Measurements from ENCODE around the gene XPNPEP1. TPM values are rescaled to one million over a fixed set of nuclear protein-coding genes. Genes with fewer than 3 reads are reported as not detected.

Gene XPNPEP1
- total RNA-seq, 2 experiments from 2014 or later, result 83.2 to 87.3 TPM

DNA sequence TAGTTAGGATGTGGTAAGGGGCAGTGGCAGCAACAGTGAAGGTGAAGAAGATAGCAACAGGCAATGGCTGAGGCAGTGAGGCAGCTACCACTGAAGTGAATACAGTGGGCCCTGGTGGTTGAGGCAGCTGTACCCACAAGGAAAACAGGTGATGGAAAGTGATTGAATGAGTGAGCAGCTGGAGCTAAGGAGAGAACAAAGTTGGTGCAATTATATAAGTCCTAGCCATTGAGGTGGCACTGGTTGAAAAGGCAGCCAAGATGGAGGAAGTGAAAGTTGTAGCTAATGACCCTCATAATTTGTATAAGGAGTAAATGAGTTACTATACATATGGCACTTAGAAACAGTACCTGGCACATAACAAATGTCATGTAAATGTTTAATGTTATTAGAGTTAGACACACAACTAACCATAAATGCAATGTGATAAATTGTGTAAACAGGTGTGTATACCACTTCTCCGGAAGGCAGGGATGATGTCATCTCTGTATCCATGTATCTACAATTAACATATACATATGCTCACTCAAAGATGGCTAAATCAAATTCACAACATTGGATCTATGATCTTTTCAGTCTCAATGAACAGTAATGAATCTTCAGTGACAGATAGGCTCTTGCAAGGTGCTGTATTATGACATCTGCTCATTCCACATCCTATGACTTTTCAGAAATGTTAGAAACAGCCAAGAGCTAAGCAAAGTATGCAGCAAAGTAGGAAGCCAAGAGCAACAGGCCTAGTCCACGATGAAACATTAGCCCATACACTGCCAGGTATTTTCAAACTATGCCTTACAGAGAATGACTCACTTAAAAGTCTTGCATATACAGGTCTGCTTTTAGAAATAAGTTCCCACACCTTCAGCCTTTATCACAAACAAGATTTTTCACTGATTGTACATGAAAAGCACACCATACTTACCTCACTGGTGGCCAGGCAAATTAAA is 10.7 kb downstream of the XPNPEP1 start:
- Mint-ChIP-seq H3K27me3 (no peaks in the 10 kb centered on the region), H3K9me3 (peaks cover 8% of the 10 kb centered on the region), H3K36me3 (ENCODE audit: low read depth) (peaks cover 80% of the 10 kb centered on the region), H3K4me1 (peaks cover 80% of the 10 kb centered on the region), H3K27ac (peak overlapping the region; percentile 12), H3K4me3 (no peak overlapping the region)
- DNase-seq, result no peak
- ChIA-PET CTCF (interaction anchor here (0.5 to 1.5 kb wide), 5 partner anchors 16 to 225 kb away, joined by 3 to 6 read pairs (median 3); no protein-coding TSS in a partner anchor), POLR2A (no interaction called here)

DNA sequence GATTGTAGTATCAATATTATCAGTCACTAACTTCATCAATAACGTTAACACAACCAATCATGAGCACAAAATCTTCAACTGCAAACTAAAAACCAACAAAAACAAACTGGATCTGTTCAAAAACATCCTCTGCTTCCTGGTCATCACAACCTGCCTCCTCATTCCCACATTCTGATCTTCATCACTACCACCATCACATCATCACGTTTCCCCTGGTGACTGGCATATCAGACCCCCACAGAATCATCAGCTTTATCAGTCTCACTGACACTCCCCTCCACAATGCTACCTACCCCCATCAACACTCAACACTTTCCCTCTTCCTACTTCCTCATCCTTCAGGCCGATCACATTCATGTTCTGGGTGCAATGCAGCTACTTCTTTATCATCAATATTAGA is 11.4 kb downstream of the XPNPEP1 start:
- DNase-seq, result no peak
- H3K4me1 Mint-ChIP-seq, result peaks cover 77% of the 10 kb centered on the region
- H3K27ac Mint-ChIP-seq, result peak overlapping the region; percentile 4
- H3K36me3 Mint-ChIP-seq (ENCODE audit: low read depth), result peaks cover 82% of the 10 kb centered on the region
- peaks cover 8% of the 10 kb centered on the region for H3K9me3 Mint-ChIP-seq
- no peaks in the 10 kb centered on the region for H3K27me3 Mint-ChIP-seq
- H3K4me3 Mint-ChIP-seq, result no peak overlapping the region
- CTCF ChIA-PET, result interaction anchor here (0.5 to 2.7 kb wide), 3 partner anchors 13 to 53 kb away, joined by 3 to 9 read pairs (median 6); no protein-coding TSS in a partner anchor
- POLR2A ChIA-PET, result no interaction called here

DNA sequence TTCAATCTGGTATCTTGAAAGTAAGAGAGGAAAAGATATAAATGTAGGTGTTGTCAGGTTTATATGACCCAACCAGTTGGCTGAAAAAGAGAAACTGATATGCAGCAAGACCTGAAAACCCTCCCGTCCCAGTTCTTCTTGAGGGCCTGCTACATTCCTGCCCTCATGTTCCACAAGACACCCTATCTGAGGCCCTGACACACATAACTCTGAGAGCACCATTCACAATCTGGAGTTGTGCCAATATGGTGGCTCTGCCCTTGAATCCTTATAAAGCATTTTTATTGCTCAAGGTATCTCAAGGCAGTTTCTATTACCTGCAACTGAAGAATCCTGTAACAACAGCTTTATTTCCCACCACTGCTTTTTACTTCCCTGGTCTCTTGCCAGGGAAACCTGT is 17.0 kb downstream of the XPNPEP1 start:
- peaks cover 74% of the 10 kb centered on the region for H3K4me1 Mint-ChIP-seq
- H3K9me3 Mint-ChIP-seq, result peaks cover 3% of the 10 kb centered on the region
- CTCF ChIA-PET, result no interaction called here
- H3K27me3 Mint-ChIP-seq, result no peaks in the 10 kb centered on the region
- POLR2A ChIA-PET, result no interaction called here
- H3K36me3 Mint-ChIP-seq (ENCODE audit: low read depth), result peaks cover 85% of the 10 kb centered on the region
- peak overlapping the region; percentile 65 for H3K27ac Mint-ChIP-seq
- H3K4me3 Mint-ChIP-seq, result no peak overlapping the region
- no peak for DNase-seq

GRCh38 chr10:109904397-109904796 is 18.9 kb downstream of the XPNPEP1 start:
- DNase-seq, result no peak
- H3K9me3 Mint-ChIP-seq, result peaks cover 3% of the 10 kb centered on the region
- H3K27me3 Mint-ChIP-seq, result no peaks in the 10 kb centered on the region
- peak overlapping the region; percentile 95 for H3K27ac Mint-ChIP-seq
- ChIA-PET CTCF (interaction anchor here (1.3 kb wide), 1 partner anchor 20 kb away, joined by 12 read pairs; no protein-coding TSS in a partner anchor), POLR2A (no interaction called here)
- peaks cover 69% of the 10 kb centered on the region for H3K4me1 Mint-ChIP-seq
- H3K4me3 Mint-ChIP-seq, result no peak overlapping the region
- H3K36me3 Mint-ChIP-seq (ENCODE audit: low read depth), result peaks cover 85% of the 10 kb centered on the region

- CTCF ChIA-PET, result interaction anchor here (0.6 to 1.3 kb wide), 3 partner anchors 12 to 101 kb away, joined by 3 to 12 read pairs (median 4); no protein-coding TSS in a partner anchor
- Mint-ChIP-seq H3K36me3 (ENCODE audit: low read depth) (peaks cover 89% of the 10 kb centered on the region), H3K4me3 (peak overlapping the region; percentile 48), H3K4me1 (peaks cover 66% of the 10 kb centered on the region), H3K9me3 (peaks cover 3% of the 10 kb centered on the region), H3K27me3 (no peaks in the 10 kb centered on the region), H3K27ac (peak overlapping the region; percentile 95)
- DNase-seq, result peak; percentile 31
- POLR2A ChIA-PET, result no interaction called here
These were observed 20.0 kb downstream of the XPNPEP1 start for GRCh38 chr10:109902992-109903947.

- Mint-ChIP-seq H3K4me1 (peaks cover 58% of the 10 kb centered on the region), H3K36me3 (ENCODE audit: low read depth) (peaks cover 74% of the 10 kb centered on the region), H3K9me3 (peaks cover 3% of the 10 kb centered on the region), H3K4me3 (no peak overlapping the region), H3K27me3 (no peaks in the 10 kb centered on the region), H3K27ac (no peak overlapping the region)
- POLR2A ChIA-PET, result no interaction called here
- no peak for DNase-seq
- CTCF ChIA-PET, result interaction anchor here (1.2 to 2.0 kb wide), 2 partner anchors 11 to 12 kb away, joined by 3 to 9 read pairs; no protein-coding TSS in a partner anchor
These were observed 23.7 kb downstream of the XPNPEP1 start for GRCh38 chr10:109899356-109900331.

DNA sequence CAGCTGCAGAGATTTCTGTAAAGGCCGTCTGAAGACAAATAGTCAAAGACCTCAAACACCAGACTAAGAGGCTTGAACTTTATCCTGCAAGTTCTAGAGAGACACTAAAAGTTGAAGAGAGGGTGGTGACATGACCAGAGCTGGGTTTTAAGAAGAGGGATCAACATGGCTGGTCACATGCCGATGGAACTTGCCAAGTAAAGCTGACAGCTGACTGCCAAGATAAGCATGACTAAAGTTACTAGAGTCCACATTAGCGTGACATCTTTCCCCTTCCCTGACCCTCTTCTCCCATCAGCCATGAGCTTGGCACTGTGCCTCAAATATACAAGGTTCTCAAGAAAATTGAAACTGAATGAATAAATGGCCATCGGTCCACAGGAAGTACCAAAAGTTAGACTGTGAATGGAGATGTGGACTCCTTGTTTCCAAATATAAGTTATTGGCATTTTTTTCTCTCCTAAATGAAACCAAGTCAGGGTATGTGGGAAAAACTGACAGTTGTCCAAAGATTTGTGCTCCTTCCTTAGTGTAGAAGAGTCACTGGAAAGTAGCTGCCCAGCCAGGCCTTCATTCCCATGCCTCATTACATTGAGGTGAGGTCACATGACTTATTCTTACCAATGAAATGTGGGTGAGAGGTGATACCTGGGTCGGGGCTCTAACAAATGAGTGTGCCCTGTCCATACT is 24.5 kb downstream of the XPNPEP1 start:
- no peak overlapping the region for H3K27ac Mint-ChIP-seq
- no peaks in the 10 kb centered on the region for H3K27me3 Mint-ChIP-seq
- H3K36me3 Mint-ChIP-seq (ENCODE audit: low read depth), result peaks cover 65% of the 10 kb centered on the region
- ChIA-PET POLR2A (no interaction called here), CTCF (interaction anchor here (0.8 to 2.0 kb wide), 3 partner anchors 11 to 15 kb away, joined by 3 to 9 read pairs (median 4); no protein-coding TSS in a partner anchor)
- DNase-seq, result no peak
- H3K4me3 Mint-ChIP-seq, result no peak overlapping the region
- H3K4me1 Mint-ChIP-seq, result peaks cover 52% of the 10 kb centered on the region
- H3K9me3 Mint-ChIP-seq, result no peaks in the 10 kb centered on the region

DNA sequence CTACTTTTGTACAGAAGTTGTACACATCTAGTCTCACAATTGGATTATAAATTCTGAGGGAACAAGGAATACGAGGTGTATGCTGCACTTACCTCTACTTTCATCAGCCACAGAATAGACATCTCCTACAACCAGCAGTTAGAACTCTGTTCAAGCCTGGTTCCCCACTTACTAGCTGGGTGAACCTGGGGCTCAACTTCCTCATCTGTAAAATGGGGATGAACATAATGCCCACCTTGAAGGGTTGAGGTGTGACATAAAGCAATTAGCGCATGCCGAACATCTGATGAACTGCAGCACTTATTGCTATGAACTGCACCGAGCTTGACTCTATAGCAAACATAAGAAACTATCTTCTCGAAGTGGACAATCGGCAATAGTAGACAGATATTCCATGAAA is 25.3 kb downstream of the XPNPEP1 start:
- POLR2A ChIA-PET, result no interaction called here
- Mint-ChIP-seq H3K4me3 (no peak overlapping the region), H3K27ac (no peak overlapping the region), H3K36me3 (ENCODE audit: low read depth) (peaks cover 65% of the 10 kb centered on the region), H3K9me3 (no peaks in the 10 kb centered on the region), H3K4me1 (peaks cover 52% of the 10 kb centered on the region), H3K27me3 (no peaks in the 10 kb centered on the region)
- CTCF ChIA-PET, result interaction anchor here (0.8 to 2.0 kb wide), 2 partner anchors 12 to 14 kb away, joined by 4 to 9 read pairs; no protein-coding TSS in a partner anchor
- no peak for DNase-seq

DNA sequence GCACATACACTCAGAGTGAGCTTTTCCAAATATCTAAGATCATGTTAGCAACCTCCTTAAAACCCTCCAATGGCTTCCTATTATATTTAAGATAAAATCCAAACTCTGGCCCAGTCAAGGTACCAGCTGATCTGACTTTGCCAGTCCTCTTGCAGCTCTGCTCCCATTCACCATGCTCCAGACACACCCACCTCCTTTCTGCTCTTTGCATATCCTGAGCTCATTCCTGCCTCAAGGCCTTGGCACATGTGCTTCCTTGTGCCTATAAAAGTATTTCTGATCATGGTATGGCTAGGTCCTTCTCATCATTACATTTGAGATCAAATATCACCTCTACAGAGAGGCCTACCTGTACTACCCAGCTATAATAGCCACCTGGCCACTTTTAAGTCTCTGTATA is 27.5 kb downstream of the XPNPEP1 start:
- H3K36me3 Mint-ChIP-seq (ENCODE audit: low read depth), result peaks cover 71% of the 10 kb centered on the region
- H3K4me3 Mint-ChIP-seq, result no peak overlapping the region
- no peaks in the 10 kb centered on the region for H3K27me3 Mint-ChIP-seq
- H3K9me3 Mint-ChIP-seq, result no peaks in the 10 kb centered on the region
- POLR2A ChIA-PET, result interaction anchor here (0.6 kb wide), 1 partner anchor 223 kb away, joined by 3 read pairs; no protein-coding TSS in a partner anchor
- no peak for DNase-seq
- CTCF ChIA-PET, result interaction anchor here (0.6 to 2.7 kb wide), 6 partner anchors 12 to 164 kb away, joined by 3 to 10 read pairs (median 4); partner anchors contain the start of gene XPNPEP1
- H3K4me1 Mint-ChIP-seq, result peaks cover 59% of the 10 kb centered on the region
- H3K27ac Mint-ChIP-seq, result peak overlapping the region; percentile 39

GRCh38 chr10:109895095-109895818 is 28.1 kb downstream of the XPNPEP1 start:
- Mint-ChIP-seq H3K4me1 (peaks cover 59% of the 10 kb centered on the region), H3K36me3 (ENCODE audit: low read depth) (peaks cover 68% of the 10 kb centered on the region), H3K9me3 (no peaks in the 10 kb centered on the region), H3K4me3 (no peak overlapping the region), H3K27me3 (no peaks in the 10 kb centered on the region), H3K27ac (peak overlapping the region; percentile 4)
- POLR2A ChIA-PET, result interaction anchor here (0.6 kb wide), 1 partner anchor 223 kb away, joined by 3 read pairs; no protein-coding TSS in a partner anchor
- CTCF ChIA-PET, result interaction anchor here (0.6 to 2.7 kb wide), 3 partner anchors 12 to 165 kb away, joined by 3 to 10 read pairs (median 4); no protein-coding TSS in a partner anchor
- DNase-seq, result no peak
